ENCODE data around the gene AGPAT1. TPM values are rescaled to one million over a fixed set of nuclear protein-coding genes. Genes with fewer than 3 reads are reported as not detected.

Gene AGPAT1
- total and polyA plus RNA-seq, 2 of the 13 experiments (the other 11 are each of a cell fraction or from before 2014, with no cell fraction given) = 51.3 to 139 TPM

GRCh38 chr6:32195652-32195901, 19.7 kb upstream of the AGPAT1 start (continued):
- TF ChIP-seq ZNF790 (CRISPR knock-in tag; IDR thresholded peaks at IDR 0.05; ENCODE audit: borderline replicate concordance) = 0 out of 2 replicates have a peak, but pooled peaks have one; percentile 8
- no peak for TF ChIP-seq BCL6 (CRISPR knock-in tag; IDR thresholded peaks at IDR 0.05)
- 0 out of 2 replicates have a peak, but pooled peaks have one; percentile 7 for TF ChIP-seq ZNF747 (CRISPR knock-in tag; IDR thresholded peaks at IDR 0.05; ENCODE audit: borderline replicate concordance)
- no peak for TF ChIP-seq SMAD1 (CRISPR knock-in tag; IDR thresholded peaks at IDR 0.05; ENCODE audit: borderline replicate concordance, low read depth)
- TF ChIP-seq ZSCAN31 (CRISPR knock-in tag; IDR thresholded peaks at IDR 0.05; ENCODE audit: low read depth) = no peak
- TF ChIP-seq, protein P1, sequence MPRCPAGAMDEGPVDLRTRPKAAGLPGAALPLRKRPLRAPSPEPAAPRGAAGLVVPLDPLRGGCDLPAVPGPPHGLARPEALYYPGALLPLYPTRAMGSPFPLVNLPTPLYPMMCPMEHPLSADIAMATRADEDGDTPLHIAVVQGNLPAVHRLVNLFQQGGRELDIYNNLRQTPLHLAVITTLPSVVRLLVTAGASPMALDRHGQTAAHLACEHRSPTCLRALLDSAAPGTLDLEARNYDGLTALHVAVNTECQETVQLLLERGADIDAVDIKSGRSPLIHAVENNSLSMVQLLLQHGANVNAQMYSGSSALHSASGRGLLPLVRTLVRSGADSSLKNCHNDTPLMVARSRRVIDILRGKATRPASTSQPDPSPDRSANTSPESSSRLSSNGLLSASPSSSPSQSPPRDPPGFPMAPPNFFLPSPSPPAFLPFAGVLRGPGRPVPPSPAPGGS (CRISPR knock-in tag; IDR thresholded peaks at IDR 0.05) = no peak; the same call in 1 of the 2 replicates
- TF ChIP-seq, protein P2, sequence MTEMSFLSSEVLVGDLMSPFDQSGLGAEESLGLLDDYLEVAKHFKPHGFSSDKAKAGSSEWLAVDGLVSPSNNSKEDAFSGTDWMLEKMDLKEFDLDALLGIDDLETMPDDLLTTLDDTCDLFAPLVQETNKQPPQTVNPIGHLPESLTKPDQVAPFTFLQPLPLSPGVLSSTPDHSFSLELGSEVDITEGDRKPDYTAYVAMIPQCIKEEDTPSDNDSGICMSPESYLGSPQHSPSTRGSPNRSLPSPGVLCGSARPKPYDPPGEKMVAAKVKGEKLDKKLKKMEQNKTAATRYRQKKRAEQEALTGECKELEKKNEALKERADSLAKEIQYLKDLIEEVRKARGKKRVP (CRISPR knock-in tag; IDR thresholded peaks at IDR 0.05) = no peak
- TF ChIP-seq ZNF660 (CRISPR knock-in tag; IDR thresholded peaks at IDR 0.05; ENCODE audit: borderline replicate concordance, low read depth) = no peak
- TF ChIP-seq ZNF510 (CRISPR knock-in tag; IDR thresholded peaks at IDR 0.05; ENCODE audit: low read depth) = peak; percentile 54; the same call in 1 of the 2 replicates
- no peak; the same call in 1 of the 2 replicates for TF ChIP-seq ZNF230 (CRISPR knock-in tag; IDR thresholded peaks at IDR 0.05)
- no peak for TF ChIP-seq ZNF816 (CRISPR knock-in tag; IDR thresholded peaks at IDR 0.05; ENCODE audit: borderline replicate concordance)
- TF ChIP-seq, protein P3, sequence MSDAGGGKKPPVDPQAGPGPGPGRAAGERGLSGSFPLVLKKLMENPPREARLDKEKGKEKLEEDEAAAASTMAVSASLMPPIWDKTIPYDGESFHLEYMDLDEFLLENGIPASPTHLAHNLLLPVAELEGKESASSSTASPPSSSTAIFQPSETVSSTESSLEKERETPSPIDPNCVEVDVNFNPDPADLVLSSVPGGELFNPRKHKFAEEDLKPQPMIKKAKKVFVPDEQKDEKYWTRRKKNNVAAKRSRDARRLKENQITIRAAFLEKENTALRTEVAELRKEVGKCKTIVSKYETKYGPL (CRISPR knock-in tag; IDR thresholded peaks at IDR 0.05) = no peak
- TF ChIP-seq KDM3A (CRISPR knock-in tag; IDR thresholded peaks at IDR 0.05; ENCODE audit: low read depth) = no peak
- TF ChIP-seq TFAP4 (IDR thresholded peaks at IDR 0.05; ENCODE audit: borderline replicate concordance, low read depth) = peak; percentile 59; the same call in 1 of the 2 replicates
- peak; percentile 71; the same call in 1 of the 2 replicates for TF ChIP-seq BHLHE40 (IDR thresholded peaks at IDR 0.05; ENCODE audit: low read length)
- TF ChIP-seq ARNT (IDR thresholded peaks at IDR 0.05) = no peak
- TF ChIP-seq IKZF5 (CRISPR knock-in tag; IDR thresholded peaks at IDR 0.05) = 0 out of 2 replicates have a peak, but pooled peaks have one; percentile 75
- TF ChIP-seq FOXM1 (CRISPR knock-in tag; IDR thresholded peaks at IDR 0.05) = no peak
